Measurements from ENCODE around the gene KITLG. TPM values are rescaled to one million over a fixed set of nuclear protein-coding genes. Genes with fewer than 3 reads are reported as not detected.
A peak's percentile ranks its signal among the peaks of the same experiment; 100 is the strongest.

Gene KITLG
- total and polyA plus RNA-seq, 2 experiments from 2014 or later: 4.3 to 30.4 TPM

DNA sequence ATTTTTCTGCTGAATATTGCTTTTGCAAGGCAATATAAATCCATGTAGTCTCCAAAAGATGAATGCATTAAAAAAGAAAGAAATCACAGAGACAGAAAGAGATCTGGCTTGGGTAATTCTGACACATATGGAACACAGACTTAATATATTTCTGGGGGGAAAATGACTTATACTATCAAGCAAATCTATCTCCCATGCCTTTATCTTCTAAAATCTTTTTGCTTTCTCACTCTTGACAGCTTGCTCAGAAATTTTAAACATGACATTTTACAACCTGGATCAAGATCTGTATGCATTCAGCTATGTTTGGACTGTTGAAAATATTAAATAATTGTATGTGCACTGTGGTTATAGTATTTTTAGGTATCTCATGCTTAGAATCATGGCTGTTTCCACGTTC, 73.0 kb downstream of the KITLG start:
- TF ChIP-seq, protein P1, sequence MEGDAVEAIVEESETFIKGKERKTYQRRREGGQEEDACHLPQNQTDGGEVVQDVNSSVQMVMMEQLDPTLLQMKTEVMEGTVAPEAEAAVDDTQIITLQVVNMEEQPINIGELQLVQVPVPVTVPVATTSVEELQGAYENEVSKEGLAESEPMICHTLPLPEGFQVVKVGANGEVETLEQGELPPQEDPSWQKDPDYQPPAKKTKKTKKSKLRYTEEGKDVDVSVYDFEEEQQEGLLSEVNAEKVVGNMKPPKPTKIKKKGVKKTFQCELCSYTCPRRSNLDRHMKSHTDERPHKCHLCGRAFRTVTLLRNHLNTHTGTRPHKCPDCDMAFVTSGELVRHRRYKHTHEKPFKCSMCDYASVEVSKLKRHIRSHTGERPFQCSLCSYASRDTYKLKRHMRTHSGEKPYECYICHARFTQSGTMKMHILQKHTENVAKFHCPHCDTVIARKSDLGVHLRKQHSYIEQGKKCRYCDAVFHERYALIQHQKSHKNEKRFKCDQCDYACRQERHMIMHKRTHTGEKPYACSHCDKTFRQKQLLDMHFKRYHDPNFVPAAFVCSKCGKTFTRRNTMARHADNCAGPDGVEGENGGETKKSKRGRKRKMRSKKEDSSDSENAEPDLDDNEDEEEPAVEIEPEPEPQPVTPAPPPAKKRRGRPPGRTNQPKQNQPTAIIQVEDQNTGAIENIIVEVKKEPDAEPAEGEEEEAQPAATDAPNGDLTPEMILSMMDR (IDR thresholded peaks at IDR 0.05; ENCODE audit: poor library complexity): no peak
- TF ChIP-seq EZH2 (IDR thresholded peaks at IDR 0.05; ENCODE audit: borderline replicate concordance) (no peak), EZH2phosphoT487 (IDR thresholded peaks at IDR 0.05; ENCODE audit: low read depth, severe bottlenecking, unreplicated experiment) (no peak)
- Histone ChIP-seq H3K79me2 (no peaks in the 10 kb centered on the region), H3K36me3 (replicated peaks; ENCODE audit: insufficient read depth, low read depth) (no peaks in the 10 kb centered on the region), H3K27me3 (no peaks in the 10 kb centered on the region), H3K4me2 (no peak overlapping the region), H3K4me1 (ENCODE audit: insufficient read depth) (peaks cover 5% of the 10 kb centered on the region), H3K9me2 (replicated peaks; ENCODE audit: insufficient read depth) (no peaks in the 10 kb centered on the region), H3K4me3 (no peak overlapping the region), H3K9me3 (ENCODE audit: low read depth) (no peaks in the 10 kb centered on the region), H4K20me1 (ENCODE audit: insufficient read depth, poor library complexity, severe bottlenecking) (no peaks in the 10 kb centered on the region), H2AFZ (no peak overlapping the region), H3K27ac (no peak overlapping the region)
- no peak for DNase-seq (ENCODE audit: low spot score)
- 90% methylated on average over 1 of the region's 1 CpG for WGBS (ENCODE audit: low lambda C conversion rate, missing lambda C conversion rate)

- WGBS (ENCODE audit: low lambda C conversion rate, missing lambda C conversion rate): 63% methylated on average over 2 of the region's 2 CpGs
- H3K9me2 ChIP-seq (replicated peaks; ENCODE audit: insufficient read depth): no peaks in the 10 kb centered on the region
- peaks cover 5% of the 10 kb centered on the region for H3K4me1 ChIP-seq (ENCODE audit: insufficient read depth)
- DNase-seq (ENCODE audit: low spot score): no peak
- no peaks in the 10 kb centered on the region for H3K36me3 ChIP-seq (replicated peaks; ENCODE audit: insufficient read depth, low read depth)
- no peaks in the 10 kb centered on the region for H3K27me3 ChIP-seq
- H3K4me2 ChIP-seq: no peak overlapping the region
- peaks cover 4% of the 10 kb centered on the region for H3K79me2 ChIP-seq
- H3K9me3 ChIP-seq (ENCODE audit: low read depth): no peaks in the 10 kb centered on the region
- no peak overlapping the region for H3K27ac ChIP-seq
- no peak overlapping the region for H3K4me3 ChIP-seq
- H2AFZ ChIP-seq: no peak overlapping the region
- H4K20me1 ChIP-seq (ENCODE audit: insufficient read depth, poor library complexity, severe bottlenecking): no peaks in the 10 kb centered on the region
- TF ChIP-seq EZH2phosphoT487 (IDR thresholded peaks at IDR 0.05; ENCODE audit: low read depth, severe bottlenecking, unreplicated experiment) (no peak), EZH2 (IDR thresholded peaks at IDR 0.05; ENCODE audit: borderline replicate concordance) (no peak)
- TF ChIP-seq, protein P1 (IDR thresholded peaks at IDR 0.05; ENCODE audit: poor library complexity): no peak
Observed at GRCh38 chr12:88505696-88506095, 74.6 kb downstream of the KITLG start.

DNA sequence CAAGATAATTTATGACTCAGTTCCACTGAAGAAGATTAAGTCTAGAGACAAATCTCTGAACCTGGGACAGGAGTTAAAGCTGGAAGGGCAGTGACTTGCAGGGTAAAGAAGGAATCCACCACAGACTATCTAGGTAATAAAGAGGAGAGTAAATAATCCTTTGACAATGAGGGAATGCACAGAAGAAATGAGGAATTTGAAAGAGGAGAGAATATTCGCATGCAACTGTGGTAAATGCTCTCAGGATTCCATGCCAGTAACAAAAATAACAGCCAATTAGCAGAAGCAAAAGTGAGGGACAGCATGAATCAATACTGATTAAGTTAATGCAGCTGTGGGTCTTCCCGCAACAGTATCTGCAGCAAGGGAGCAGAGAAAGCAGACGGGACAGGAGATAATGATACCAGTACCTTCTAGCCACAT, 77.0 kb downstream of the KITLG start:
- H3K4me1 ChIP-seq (ENCODE audit: insufficient read depth): peaks cover 5% of the 10 kb centered on the region
- H3K36me3 ChIP-seq (replicated peaks; ENCODE audit: insufficient read depth, low read depth): no peaks in the 10 kb centered on the region
- no peak overlapping the region for H3K4me3 ChIP-seq
- peaks cover 4% of the 10 kb centered on the region for H3K79me2 ChIP-seq
- WGBS (ENCODE audit: low lambda C conversion rate, missing lambda C conversion rate): 72% methylated on average over 3 of the region's 3 CpGs
- H3K27me3 ChIP-seq: no peaks in the 10 kb centered on the region
- peak overlapping the region; percentile 51 for H3K4me2 ChIP-seq
- peak; percentile 19 for DNase-seq (ENCODE audit: low spot score)
- no peaks in the 10 kb centered on the region for H3K9me2 ChIP-seq (replicated peaks; ENCODE audit: insufficient read depth)
- no peak overlapping the region for H2AFZ ChIP-seq
- H3K9me3 ChIP-seq (ENCODE audit: low read depth): no peaks in the 10 kb centered on the region
- TF ChIP-seq EZH2 (IDR thresholded peaks at IDR 0.05; ENCODE audit: borderline replicate concordance) (no peak), EZH2phosphoT487 (IDR thresholded peaks at IDR 0.05; ENCODE audit: low read depth, severe bottlenecking, unreplicated experiment) (no peak)
- TF ChIP-seq, protein P1 (IDR thresholded peaks at IDR 0.05; ENCODE audit: poor library complexity): no peak
- no peaks in the 10 kb centered on the region for H4K20me1 ChIP-seq (ENCODE audit: insufficient read depth, poor library complexity, severe bottlenecking)
- no peak overlapping the region for H3K27ac ChIP-seq
